Measurements from ENCODE around the gene NLRP4.

GRCh38 chr19:55870736-55871135 lies 34.4 kb downstream of the NLRP4 start:
- TF ChIP-seq CTCF (IDR thresholded peaks at IDR 0.05) (no peak), EP300 (IDR thresholded peaks at IDR 0.05) (no peak)

All from ovary (tissue), 3 donors.